Endodermal cell (in vitro differentiated cells): Measurements from ENCODE around the gene ASPSCR1. TPM values are rescaled to one million over a fixed set of nuclear protein-coding genes. Genes with fewer than 3 reads are reported as not detected.
A peak's percentile ranks its signal among the peaks of the same experiment; 100 is the strongest.

ENCODE experiments used
- DNase-seq: peaks from one replicate; pipeline ENCODE4 v3.0.0-alpha.2; 2017
- H3K27ac ChIP-seq: 2 replicates; pipeline ENCODE4 v1.5.1; 2013; ENCODE audit warnings: mild to moderate bottlenecking, low read depth, low read length, moderate library complexity
- H3K27me3 ChIP-seq: 2 replicates; pipeline ENCODE4 v1.6.1; 2013; ENCODE audit warnings: mild to moderate bottlenecking, low read length, moderate library complexity; ENCODE audit not compliant: insufficient read depth, control insufficient read depth, poor library complexity, severe bottlenecking
- H3K36me3 ChIP-seq: 2 replicates; pipeline ENCODE4 v1.7.0; 2013; ENCODE audit warnings: mild to moderate bottlenecking, low read length, moderate library complexity; ENCODE audit not compliant: control insufficient read depth, insufficient read depth
- H3K4me1 ChIP-seq: one replicate; pipeline ENCODE4 v1.7.0; 2013; ENCODE audit warnings: low read length; ENCODE audit not compliant: control insufficient read depth, insufficient read depth
- H3K4me3 ChIP-seq: 2 replicates; pipeline ENCODE4 v1.5.1; 2013; ENCODE audit warnings: mild to moderate bottlenecking, low read length, moderate library complexity
- H3K9ac ChIP-seq: 2 replicates; pipeline ENCODE4 v1.6.1; 2013; ENCODE audit warnings: mild to moderate bottlenecking, low read length, moderate library complexity; ENCODE audit not compliant: poor library complexity, severe bottlenecking; ENCODE audit errors: extremely low read depth
- H3K9me3 ChIP-seq: 2 replicates; pipeline ENCODE4 v1.6.1; 2013; ENCODE audit warnings: mild to moderate bottlenecking, low read length, moderate library complexity; ENCODE audit not compliant: control insufficient read depth
- H3K27ac Mint-ChIP-seq: 2 replicates; pipeline ENCODE4 v1.8.0; 2020; ENCODE audit warnings: mixed read lengths
- H3K27me3 Mint-ChIP-seq: 2 replicates; pipeline ENCODE4 v1.8.0; 2021; ENCODE audit warnings: mild to moderate bottlenecking, mixed read lengths; ENCODE audit not compliant: insufficient read depth
- H3K36me3 Mint-ChIP-seq: 2 replicates; pipeline ENCODE4 v1.8.0; 2020; ENCODE audit warnings: low read depth, mixed read lengths
- H3K4me1 Mint-ChIP-seq: 2 replicates; pipeline ENCODE4 v1.8.0; 2020; ENCODE audit warnings: mixed read lengths
- H3K4me3 Mint-ChIP-seq: 2 replicates; pipeline ENCODE4 v1.8.0; 2020; ENCODE audit warnings: mild to moderate bottlenecking, moderate library complexity, mixed read lengths
- H3K9me3 Mint-ChIP-seq: 2 replicates; pipeline ENCODE4 v1.8.0; 2020; ENCODE audit warnings: mild to moderate bottlenecking, mixed read lengths
- CTCF ChIP-seq: fragments of 200-600 bp; sonication (generic); conservative IDR thresholded peaks from 2 replicates; pipeline ENCODE4 v1.5.0; 2021; ENCODE audit warnings: antibody characterized with exemption, mild to moderate bottlenecking
- WGBS, 2 experiments: methylation state at CpG; one replicate each; pipeline versions ENCODE4 v1.1.5 to v1.1.7; 2013; ENCODE audit warnings: missing lambda C conversion rate in 2 of 2, mixed read lengths in 1 of 2; ENCODE audit not compliant: insufficient coverage in 1 of 2, insufficient read length in 1 of 2; 5-methylcytosine and 5-hydroxymethylcytosine counted together
- total RNA-seq, 2 donors: library from RNA; stranded (reverse); fragmentation: NEBNext Ultra II Directional in 1 of 2; extraction: Animal tissue kit (Norgen Biotek cat#: 25700) in 1 of 2; gene quantifications; 2 replicates in 1 of 2; 3 replicates in 1 of 2; pipeline ENCODE4 v1.2.1, GENCODE V29; 2021

The ASPSCR1 gene
- total RNA-seq, 2 donors from 2014 or later = 50.8 to 65.4 TPM

- Mint-ChIP-seq H3K27ac (no peak overlapping the region), H3K4me1 (peaks cover 22% of the 10 kb centered on the region)
- H3K27ac ChIP-seq = no peak overlapping the region
Observed at GRCh38 chr17:81928544-81929252, 48.7 kb upstream of the ASPSCR1 start.

GRCh38 chr17:81929253-81930141 is 47.9 kb upstream of the ASPSCR1 start:
- H3K4me1 ChIP-seq = peaks cover 17% of the 10 kb centered on the region
- no peaks in the 10 kb centered on the region for H3K9me3 ChIP-seq
- peaks cover 6% of the 10 kb centered on the region for H3K27me3 Mint-ChIP-seq
- peaks cover 4% of the 10 kb centered on the region for H3K27me3 ChIP-seq
- TF ChIP-seq CTCF = no peak
- H3K9ac ChIP-seq = no peak overlapping the region
- H3K4me3 ChIP-seq = peak overlapping the region; percentile 80
- peak overlapping the region; percentile 88 for H3K4me3 Mint-ChIP-seq
- H3K36me3 Mint-ChIP-seq = no peaks in the 10 kb centered on the region
- H3K27ac ChIP-seq = no peak overlapping the region
- H3K36me3 ChIP-seq = no peaks in the 10 kb centered on the region
- DNase-seq = no peak
- H3K9me3 Mint-ChIP-seq = no peaks in the 10 kb centered on the region
- WGBS, 2 experiments = 91 to 92% methylated on average over 14 to 31 of the region's 31 CpGs
- no peak overlapping the region for H3K27ac Mint-ChIP-seq
- H3K4me1 Mint-ChIP-seq = peaks cover 16% of the 10 kb centered on the region

More at GRCh38 chr17:81928544-81929252, 48.7 kb upstream of the ASPSCR1 start:
- no peaks in the 10 kb centered on the region for H3K36me3 Mint-ChIP-seq
- peaks cover 17% of the 10 kb centered on the region for H3K4me1 ChIP-seq
- no peak for TF ChIP-seq CTCF
- no peaks in the 10 kb centered on the region for H3K9me3 ChIP-seq
- peak overlapping the region; percentile 88 for H3K4me3 Mint-ChIP-seq
- peak; percentile 72 for DNase-seq
- no peaks in the 10 kb centered on the region for H3K36me3 ChIP-seq
- H3K9me3 Mint-ChIP-seq = no peaks in the 10 kb centered on the region
- H3K27me3 ChIP-seq = peaks cover 4% of the 10 kb centered on the region
- peak overlapping the region; percentile 63 for H3K9ac ChIP-seq
- peaks cover 6% of the 10 kb centered on the region for H3K27me3 Mint-ChIP-seq
- WGBS, 2 experiments = 37 to 41% methylated on average over 18 to 42 of the region's 44 CpGs
- H3K4me3 ChIP-seq = peak overlapping the region; percentile 80

DNA sequence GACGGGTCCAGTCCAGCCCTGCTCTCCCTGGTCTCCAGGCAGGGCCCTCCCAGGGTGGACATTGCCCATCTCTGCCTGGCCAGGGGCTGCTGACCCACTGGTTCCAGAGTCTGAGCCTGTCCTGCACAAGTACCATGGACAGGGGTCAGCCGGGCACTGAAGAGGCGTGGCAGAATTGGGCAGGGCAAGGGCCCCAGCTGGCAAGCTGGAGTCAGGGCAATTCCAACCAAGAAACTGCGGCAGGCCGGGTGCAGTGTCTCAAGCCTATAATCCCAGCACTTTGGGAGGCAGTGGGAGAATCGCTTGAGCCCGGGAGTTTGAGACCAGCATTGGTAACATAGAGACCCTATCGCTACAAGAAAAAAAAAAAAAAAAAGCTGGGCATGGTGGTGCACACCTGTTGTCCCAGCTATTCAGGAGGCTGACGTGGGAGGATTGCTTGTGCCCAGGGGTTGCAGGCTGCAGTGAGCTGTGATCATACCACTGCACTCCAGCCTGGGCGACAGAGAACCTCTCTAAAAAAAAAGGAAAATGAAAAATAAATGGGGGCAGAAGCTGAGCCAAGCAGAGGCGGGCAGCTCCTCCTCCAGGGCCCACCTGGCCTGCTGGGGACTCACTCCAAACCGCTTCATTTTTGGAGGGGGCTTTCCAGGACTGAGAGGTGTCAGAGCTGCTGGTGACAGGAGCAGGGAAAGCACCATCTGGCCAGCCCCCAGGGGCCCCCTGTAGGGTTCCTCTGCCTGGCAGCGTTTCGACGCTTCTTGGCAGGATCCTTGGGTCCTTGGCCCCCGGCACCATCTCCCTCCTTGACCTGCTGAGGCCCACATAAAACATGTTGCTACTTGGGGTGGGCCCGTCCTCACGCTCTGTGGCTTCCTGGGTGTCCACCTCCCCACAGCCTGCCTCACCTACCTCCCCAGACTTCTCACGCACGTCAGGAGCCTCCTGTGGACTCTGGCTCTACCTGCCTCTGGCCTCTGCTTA is 47.0 kb upstream of the ASPSCR1 start:
- Mint-ChIP-seq H3K9me3 (no peaks in the 10 kb centered on the region), H3K4me1 (peaks cover 7% of the 10 kb centered on the region), H3K4me3 (no peak overlapping the region), H3K27me3 (peaks cover 6% of the 10 kb centered on the region), H3K36me3 (peaks cover 6% of the 10 kb centered on the region), H3K27ac (no peak overlapping the region)
- TF ChIP-seq CTCF = no peak
- Histone ChIP-seq H3K36me3 (peaks cover 3% of the 10 kb centered on the region), H3K27me3 (peaks cover 4% of the 10 kb centered on the region), H3K4me1 (peaks cover 11% of the 10 kb centered on the region), H3K27ac (no peak overlapping the region), H3K9ac (no peak overlapping the region), H3K4me3 (no peak overlapping the region), H3K9me3 (no peaks in the 10 kb centered on the region)
- DNase-seq = peak; percentile 75
- 83 to 88% methylated on average over 14 to 20 of the region's 20 CpGs for WGBS, 2 experiments
